HepG2 (cell line): Measurements from ENCODE around the gene HS3ST4. TPM values are rescaled to one million over a fixed set of nuclear protein-coding genes. Genes with fewer than 3 reads are reported as not detected.

Experiments used
- ATAC-seq: fragments of 200-7000 bp; cut with Tn5 transposase; 3 replicates; pipeline ENCODE4 v1.9.1; 2020; ENCODE audit warnings: mild to moderate bottlenecking, moderate library complexity
- BruUV-seq: library from RNA; stranded (reverse); fragments of 400-500 nt; replicated peaks from 2 replicates; lab custom pipeline; 2021; lab: Mats Ljungman, UMichigan
- CTCF ChIA-PET: fragments of 300-600 bp; formaldehyde crosslinking; extraction: SDS; loops from one replicate; lab custom pipeline; 2021; ENCODE audit warnings: low total read pairs, inconsistent platforms, low intra/inter-chr PET ratio; lab: Yijun Ruan, JAX
- POLR2A ChIA-PET: fragments of 350-600 bp; sonication (Branson Sonifier 250); formaldehyde crosslinking; loops from one replicate; lab custom pipeline; 2020; ENCODE audit warnings: antibody characterized with exemption, inconsistent platforms; lab: Yijun Ruan, JAX
- DNase-seq: peaks from one replicate; pipeline ENCODE4 v3.0.0-alpha.2; 2015; ENCODE audit warnings: low spot score
- FAIRE-seq: peaks from 3 replicates; lab custom pipeline; 2011; peaks lifted over from hg19 to GRCh38; lab: Jason Lieb, UNC
- H2AFZ ChIP-seq: one replicate; pipeline ENCODE4 v1.6.1; 2011; ENCODE audit warnings: low read length, inconsistent platforms
- H3K27ac ChIP-seq: fragments of 300-600 bp; 3 replicates; pipeline ENCODE4 v1.8.0; 2011; ENCODE audit warnings: mixed run types, mild to moderate bottlenecking, mixed read lengths, low read length, inconsistent platforms; ENCODE audit not compliant: insufficient read depth; ENCODE audit errors: extremely low read length
- H3K27me3 ChIP-seq, 2 experiments: fragments of 200-600 bp in 1 of 2; 2 replicates in 1 of 2; 3 replicates in 1 of 2; pipeline versions ENCODE4 v1.6.0 to v1.8.0; 2011; ENCODE audit warnings: low read length in 2 of 2, mild to moderate bottlenecking in 2 of 2, moderate library complexity in 2 of 2, inconsistent platforms in 1 of 2; ENCODE audit not compliant: insufficient read depth in 2 of 2, control insufficient read depth in 1 of 2
- H3K36me3 ChIP-seq, 2 experiments: fragments of 200-600 bp in 1 of 2; replicated peaks in 1 of 2; 2 replicates in 1 of 2; 3 replicates in 1 of 2; pipeline versions ENCODE4 v1.5.1 to v1.8.0; 2011; ENCODE audit warnings: low read length in 2 of 2, inconsistent platforms in 1 of 2; ENCODE audit not compliant: insufficient read depth in 2 of 2, control insufficient read depth in 1 of 2
- H3K4me1 ChIP-seq: 2 replicates; pipeline ENCODE4 v1.5.1; 2012; ENCODE audit warnings: low read length, inconsistent platforms; ENCODE audit not compliant: insufficient read depth
- H3K4me2 ChIP-seq: 2 replicates; pipeline ENCODE4 v1.6.0; 2011; ENCODE audit warnings: low read depth, low read length, inconsistent platforms
- H3K4me3 ChIP-seq, 3 experiments: fragments of 200-600 bp in 1 of 3; sonication (generic), shearing (Covaris generic) in 1 of 3; replicated peaks in 1 of 3; 2 replicates each; pipeline ENCODE4 v1.5.1; 2011 to 2016; ENCODE audit warnings: low read length in 3 of 3, inconsistent platforms in 2 of 3, low read depth in 2 of 3, mild to moderate bottlenecking in 2 of 3, control low read depth in 1 of 3, mixed read lengths in 1 of 3; ENCODE audit not compliant: insufficient read depth in 1 of 3
- H3K79me2 ChIP-seq: one replicate; pipeline ENCODE4 v1.6.1; 2011; ENCODE audit warnings: low read length, inconsistent platforms; ENCODE audit not compliant: insufficient read depth
- H3K9ac ChIP-seq: 2 replicates; pipeline ENCODE4 v1.6.0; 2011; ENCODE audit warnings: mild to moderate bottlenecking, low read depth, low read length, inconsistent platforms; ENCODE audit not compliant: insufficient read depth
- H3K9me3 ChIP-seq: 2 replicates; pipeline ENCODE4 v1.5.1; 2012; ENCODE audit warnings: mild to moderate bottlenecking, low read length
- H4K20me1 ChIP-seq: 2 replicates; pipeline ENCODE4 v1.6.0; 2011; ENCODE audit warnings: inconsistent platforms, mild to moderate bottlenecking, low read length, moderate library complexity; ENCODE audit not compliant: insufficient read depth
- CENPX ChIP-seq: sonication (generic); formaldehyde crosslinking; IDR thresholded peaks from 2 replicates; pipeline ENCODE4 v1.9.0; 2021; ENCODE audit warnings: mild to moderate bottlenecking, missing genetic modification reagents, moderate library complexity
- CHCHD3 ChIP-seq: sonication (generic); formaldehyde crosslinking; IDR thresholded peaks from 2 replicates; pipeline ENCODE4 v1.8.0; 2022; ENCODE audit warnings: mild to moderate bottlenecking, missing genetic modification reagents, moderate library complexity
- E2F1 ChIP-seq: sonication (generic); formaldehyde crosslinking; IDR thresholded peaks from 2 replicates; pipeline ENCODE4 v1.5.0; 2020; ENCODE audit warnings: missing genetic modification reagents
- HNRNPLL ChIP-seq: fragments of 200-400 bp; formaldehyde crosslinking; IDR thresholded peaks from 2 replicates; pipeline ENCODE4 v1.6.1; 2017; ENCODE audit warnings: mild to moderate bottlenecking, low read depth, low read length; ENCODE audit not compliant: poor library complexity, severe bottlenecking
- HOXA9 ChIP-seq: sonication (generic); formaldehyde crosslinking; IDR thresholded peaks from 2 replicates; pipeline ENCODE4 v1.8.1; 2022; ENCODE audit warnings: missing genetic modification reagents, mild to moderate bottlenecking, moderate library complexity, borderline replicate concordance
- RORA ChIP-seq: sonication (generic); formaldehyde crosslinking; IDR thresholded peaks from 2 replicates; pipeline ENCODE4 v1.5.0; 2020; ENCODE audit warnings: mild to moderate bottlenecking, missing genetic modification reagents, moderate library complexity
- USF2 ChIP-seq, 2 experiments: sonication (generic) in 1 of 2; formaldehyde crosslinking in 1 of 2; IDR thresholded peaks; 2 replicates each; pipeline versions ENCODE4 v1.5.1 to v1.6.1; 2011 to 2020; ENCODE audit warnings: borderline replicate concordance in 1 of 2, low read depth in 1 of 2, low read length in 1 of 2, mild to moderate bottlenecking in 1 of 2, missing genetic modification reagents in 1 of 2, moderate library complexity in 1 of 2
- ZBTB37 ChIP-seq: sonication (generic); formaldehyde crosslinking; IDR thresholded peaks from 2 replicates; pipeline ENCODE4 v1.4.0; 2020; ENCODE audit warnings: mild to moderate bottlenecking, missing genetic modification reagents
- ZFP41 ChIP-seq: sonication (generic); formaldehyde crosslinking; IDR thresholded peaks from 2 replicates; pipeline ENCODE4 v1.4.0; 2020; ENCODE audit warnings: mild to moderate bottlenecking, missing genetic modification reagents, borderline replicate concordance
- ZNF235 ChIP-seq: sonication (generic); formaldehyde crosslinking; IDR thresholded peaks from 2 replicates; pipeline ENCODE4 v1.8.1; 2023; ENCODE audit warnings: mild to moderate bottlenecking, missing genetic modification reagents, borderline replicate concordance
- ZNF44 ChIP-seq: sonication (generic); formaldehyde crosslinking; IDR thresholded peaks from 2 replicates; pipeline ENCODE4 v1.5.1; 2020; ENCODE audit warnings: mild to moderate bottlenecking, missing genetic modification reagents
- ZNF543 ChIP-seq: sonication (generic); formaldehyde crosslinking; IDR thresholded peaks from 2 replicates; pipeline ENCODE4 v1.4.0; 2020; ENCODE audit warnings: mild to moderate bottlenecking, missing genetic modification reagents
- ZNF850 ChIP-seq: sonication (generic); formaldehyde crosslinking; conservative IDR thresholded peaks from 2 replicates; pipeline ENCODE4 v1.9.0; 2021; ENCODE audit warnings: mild to moderate bottlenecking, missing genetic modification reagents
- WGBS: methylation state at CpG from one replicate; pipeline ENCODE4 v1.1.6; 2017; ENCODE audit warnings: low lambda C conversion rate; 5-methylcytosine and 5-hydroxymethylcytosine counted together
- in situ Hi-C: cut with HindIII; loops from 2 replicates; pipeline ENCODE4 v1.10.0; 2017; ENCODE audit warnings: low pct_unique_long_range_greater_than_20kb; ENCODE audit not compliant: extremely low pct_ligation_motif_present
- intact Hi-C: fragments of 100-400 bp; cut with micrococcal nuclease; formaldehyde crosslinking; loops from one replicate; pipeline ENCODE4 v1.10.0; 2022; ENCODE audit not compliant: unreplicated experiment
- polyA plus RNA-seq, 8 experiments: library from polyadenylated mRNA; depleted of rRNA in 3 of 8; stranded (reverse) in 7 of 8; unstranded in 1 of 8; fragments of >200 nt; fragmentation: Illumina TruSeq in 4 of 8; extraction: Trizol in 4 of 8; gene quantifications; 2 replicates each; pipeline versions ENCODE4 v1.2.1 to v1.2.3, GENCODE V29; 2011 to 2016; ENCODE audit warnings: low read depth in 4 of 8, missing spikeins in 1 of 8, mixed read lengths in 1 of 8; ENCODE audit not compliant: insufficient read depth in 1 of 8
- total RNA-seq, 5 experiments: library from RNA; depleted of rRNA; stranded (reverse); fragments of >200 nt; fragmentation: Illumina TruSeq; extraction: Trizol; gene quantifications; 2 replicates each; pipeline ENCODE4 v1.2.3, GENCODE V29; 2016; ENCODE audit warnings: low read depth in 1 of 5

HS3ST4 gene
- total and polyA plus RNA-seq, 2 of the 13 experiments (the other 11 are each of a cell fraction or from before 2014, with no cell fraction given), result not detected

GRCh38 chr16:25868106-25868505, 176.3 kb downstream of the HS3ST4 start:
- CTCF ChIA-PET, result no interaction called here
- Histone ChIP-seq H2AFZ (no peak overlapping the region), H3K4me2 (no peak overlapping the region), H4K20me1 (no peaks in the 10 kb centered on the region), H3K9me3 (peaks cover 5% of the 10 kb centered on the region; the same call in 1 of the 2 replicates), H3K4me1 (no peaks in the 10 kb centered on the region), H3K4me3 (no peak overlapping the region), H3K27ac (no peak overlapping the region), H3K36me3 (no peaks in the 10 kb centered on the region), H3K79me2 (no peaks in the 10 kb centered on the region), H3K9ac (no peak overlapping the region), H3K27me3 (no peaks in the 10 kb centered on the region)
- no TSS peak for BruUV-seq
- TF ChIP-seq ZBTB37 (CRISPR knock-in tag) (no peak), HNRNPLL (no peak), ZNF543 (CRISPR knock-in tag) (no peak), E2F1 (CRISPR knock-in tag) (no peak), CHCHD3 (no peak), HOXA9 (CRISPR knock-in tag) (no peak), ZNF850 (CRISPR knock-in tag) (no peak), RORA (CRISPR knock-in tag) (no peak), CENPX (CRISPR knock-in tag) (no peak), ZFP41 (no peak), ZNF44 (CRISPR knock-in tag) (no peak), ZNF235 (CRISPR knock-in tag) (no peak), USF2 (IDR thresholded peaks at IDR 0.05; ENCODE audit: low read depth, low read length) (no peak), USF2 (CRISPR knock-in tag; IDR thresholded peaks at IDR 0.05; ENCODE audit: borderline replicate concordance) (no peak)
- FAIRE-seq (no peak), DNase-seq (no peak), ATAC-seq (no peak)
- in situ Hi-C loops, result no loop called here
- WGBS, result 15% methylated on average over 6 of the region's 6 CpGs
- POLR2A ChIA-PET, result no interaction called here
- intact Hi-C loops, result no loop called here
